Cerebellar cortex (tissue), 1 donor: ENCODE measurements around the gene TLE2.
"Not testable (repeated sequence)": the region's sequence is repeated elsewhere in the genome, so short reads cannot be mapped to it uniquely, and the experiment has no call there.

Source experiments
- DNase-seq: peaks from one replicate; pipeline ENCODE4 v3.0.0-alpha.2; 2015; ENCODE audit warnings: low spot score

Gene TLE2

GRCh38 chr19:2983351-2984214, 45.5 kb downstream of the TLE2 start:
- peak; percentile 41 for DNase-seq

DNA sequence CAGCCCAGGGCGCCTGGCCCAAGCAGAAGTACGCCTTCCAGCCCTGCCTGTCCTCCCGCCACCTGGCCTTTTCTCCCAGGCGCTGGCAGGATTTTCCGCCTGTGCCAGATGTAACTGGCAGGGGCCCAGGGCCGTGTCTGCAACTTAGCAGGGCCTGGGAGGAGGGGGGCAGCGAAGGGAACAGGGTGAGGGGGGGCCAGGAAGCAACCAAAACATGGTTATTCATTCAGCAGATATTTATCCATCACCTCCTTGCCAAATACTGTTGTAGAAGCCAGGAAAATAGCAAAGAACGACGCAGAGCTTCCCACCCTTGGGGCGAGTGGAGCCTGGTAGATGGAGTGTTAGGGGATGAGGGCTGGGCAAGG, 46.1 kb downstream of the TLE2 start:
- DNase-seq: no peak

GRCh38 chr19:2982561-2982960, 46.5 kb downstream of the TLE2 start:
- no peak for DNase-seq

- DNase-seq: no peak
These were observed 47.2 kb downstream of the TLE2 start for GRCh38 chr19:2981898-2982297.

- no peak for DNase-seq
These were observed 50.3 kb downstream of the TLE2 start for GRCh38 chr19:2978772-2979171.

DNA sequence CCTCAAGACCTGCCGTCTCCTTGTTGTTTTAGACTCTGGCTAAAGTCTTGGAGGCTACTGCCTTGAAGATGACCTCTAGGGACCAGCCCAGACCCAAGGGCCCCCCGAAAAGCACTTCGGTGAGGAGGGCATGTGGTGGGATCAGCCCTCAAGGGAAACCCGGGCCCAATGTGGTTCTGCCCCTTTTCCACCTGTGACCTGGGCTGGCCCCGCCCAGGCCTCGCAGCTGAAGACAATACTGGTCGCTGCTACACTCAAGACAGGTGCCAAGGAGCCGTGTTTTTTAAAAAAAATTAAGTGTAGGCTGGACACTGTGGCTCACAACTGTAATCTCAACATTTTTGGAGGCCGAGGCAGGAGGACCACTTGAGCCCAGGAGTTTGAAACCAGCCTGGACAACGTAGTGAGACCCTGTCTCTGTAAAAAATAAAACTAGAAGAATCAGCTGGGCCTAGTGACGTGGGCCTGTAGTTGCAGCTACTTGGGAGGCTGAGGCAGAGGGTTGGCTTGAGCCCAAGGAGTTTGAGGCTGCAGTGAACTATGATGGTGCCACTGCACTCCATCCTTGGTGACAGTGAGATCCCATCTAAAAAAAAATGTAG, 50.8 kb downstream of the TLE2 start:
- DNase-seq: no peak

GRCh38 chr19:2977746-2978138, 51.3 kb downstream of the TLE2 start:
- DNase-seq: no peak

GRCh38 chr19:2977001-2977745, 51.9 kb downstream of the TLE2 start, which contains the start of gene TLE6:
Gene TLE6 (plus strand): TSS chr19:2977564. CDS start chr19:2978234, 670 bp downstream.
- peak; percentile 95 for DNase-seq

DNA sequence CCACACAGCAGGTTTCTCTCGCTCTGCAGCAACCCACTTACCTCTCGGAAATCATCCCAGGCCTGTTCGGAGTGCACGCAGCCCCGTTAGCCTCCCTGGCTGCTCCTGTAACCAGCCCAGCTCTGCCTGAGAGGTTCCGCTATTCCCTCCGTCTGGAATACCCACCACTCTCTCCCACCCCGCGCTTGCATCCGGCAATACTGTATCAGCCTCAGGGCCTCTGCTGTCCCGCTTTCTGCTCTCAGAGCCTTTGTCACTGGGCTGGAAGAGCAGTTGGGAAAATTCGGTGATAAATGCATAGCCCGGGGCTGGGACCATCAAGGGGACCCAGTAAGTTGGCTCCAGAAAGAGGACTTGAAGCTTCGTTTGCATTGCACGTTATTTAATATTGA, 52.5 kb downstream of the TLE2 start:
- peak; percentile 39 for DNase-seq

GRCh38 chr19:2974342-2975041, 54.6 kb downstream of the TLE2 start:
- no peak for DNase-seq

GRCh38 chr19:2973229-2973628, 55.9 kb downstream of the TLE2 start:
- no peak for DNase-seq

DNA sequence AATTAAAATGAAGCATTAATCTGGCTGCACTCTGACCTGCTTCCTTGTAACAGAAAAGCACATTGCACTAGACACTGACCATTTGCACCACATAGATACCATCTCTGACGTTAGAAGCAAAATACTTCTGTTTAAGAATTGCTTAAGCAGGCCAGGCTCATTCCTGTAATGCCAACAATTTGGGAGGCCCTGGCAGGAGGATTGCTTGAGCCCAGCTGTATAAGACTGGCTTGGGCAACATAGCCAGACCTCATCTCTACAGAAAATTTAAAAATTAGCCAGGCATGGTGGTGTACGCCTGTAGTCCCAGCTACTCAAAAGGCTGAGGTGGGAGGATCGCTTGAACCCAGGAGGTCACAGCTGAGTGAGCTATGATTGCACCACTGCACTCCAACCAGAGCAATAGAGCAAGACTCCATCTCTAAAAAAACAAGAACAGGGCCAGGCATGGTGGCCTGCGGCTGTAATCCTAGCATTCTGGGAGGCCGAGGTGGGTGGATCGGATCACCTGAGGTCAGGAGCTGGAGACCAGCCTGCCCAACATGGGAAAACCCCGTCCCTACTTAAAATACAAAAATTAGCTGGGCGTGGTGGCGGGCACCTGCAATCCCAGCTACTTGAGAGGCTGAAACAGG, 58.8 kb downstream of the TLE2 start:
- DNase-seq: no peak

GRCh38 chr19:2969104-2969504, 60.0 kb downstream of the TLE2 start:
- peak; percentile 94 for DNase-seq

GRCh38 chr19:2967972-2968371, 61.1 kb downstream of the TLE2 start:
- no peak for DNase-seq

DNA sequence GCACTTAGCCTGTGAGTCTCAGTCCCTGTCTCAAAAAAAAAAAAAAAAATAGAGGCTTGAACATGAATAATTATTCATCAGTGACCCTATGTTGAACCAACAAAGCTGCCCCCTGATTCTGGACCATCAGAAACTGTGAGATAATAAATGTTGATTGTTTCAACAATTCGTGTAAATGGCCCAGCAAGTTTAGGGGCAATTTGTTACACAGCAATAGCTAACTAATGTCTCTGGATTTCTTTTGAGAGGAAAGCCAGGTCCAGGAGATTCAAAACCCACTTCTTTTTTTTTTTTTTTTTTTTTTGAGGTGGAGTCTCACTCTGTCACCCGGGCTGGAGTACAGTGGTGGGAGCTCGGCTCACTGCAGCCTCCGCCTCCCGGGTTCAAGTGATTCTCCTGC, 64.2 kb downstream of the TLE2 start:
- DNase-seq: no peak

GRCh38 chr19:2963631-2964030, 65.4 kb downstream of the TLE2 start:
- not testable (repeated sequence) for DNase-seq

DNA sequence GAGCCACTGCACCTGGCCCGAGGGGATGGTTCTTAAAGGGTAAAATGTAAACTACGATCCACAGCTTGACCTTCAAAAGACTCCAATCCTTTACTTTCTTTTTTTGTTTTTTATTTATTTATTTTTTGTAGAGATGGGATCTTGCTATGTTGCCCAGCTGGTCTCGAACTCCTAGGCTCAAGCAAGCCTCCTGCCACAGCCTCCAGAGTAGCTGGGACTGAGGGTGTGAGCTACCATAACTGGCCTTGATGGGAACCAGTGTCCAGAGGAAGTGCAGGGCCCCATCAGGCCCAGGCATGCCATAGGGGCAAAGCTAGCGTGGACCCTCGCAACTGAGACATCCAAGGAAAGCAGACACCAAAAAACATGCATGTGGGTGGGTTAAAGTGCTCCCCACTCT, 66.0 kb downstream of the TLE2 start:
- no peak for DNase-seq

DNA sequence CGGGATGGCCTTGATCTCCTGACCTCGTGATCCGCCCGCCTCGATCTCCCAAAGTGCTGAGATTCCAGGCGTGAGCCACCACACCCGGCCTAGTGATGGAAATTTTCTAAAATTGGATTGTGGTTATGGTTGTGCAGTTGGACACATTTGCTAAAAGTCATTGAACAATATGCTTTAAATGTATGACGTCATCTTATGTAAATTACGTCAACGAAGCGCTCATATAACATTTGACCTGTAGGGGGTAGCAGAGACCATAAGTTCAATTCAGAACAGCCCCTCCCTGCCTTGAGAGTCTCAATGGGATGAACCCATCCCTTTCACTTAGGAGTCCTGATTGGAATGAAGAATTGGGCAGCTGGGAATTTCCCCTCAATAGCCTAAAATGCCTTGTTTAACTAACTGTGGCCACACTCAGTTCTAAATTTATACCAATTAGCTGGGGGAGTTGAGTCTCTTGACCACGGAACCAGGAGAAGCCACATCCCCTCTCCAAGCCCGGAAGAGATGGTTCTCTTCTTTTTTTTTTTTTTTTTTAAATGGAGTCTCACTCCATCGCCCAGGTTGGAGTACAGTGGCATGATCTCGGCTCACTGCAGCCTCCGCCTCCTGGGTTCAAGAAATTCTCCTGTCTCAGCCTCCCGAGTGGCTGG, 66.9 kb downstream of the TLE2 start:
- DNase-seq: peak; percentile 89

- no peak for DNase-seq
These were observed 69.0 kb downstream of the TLE2 start for GRCh38 chr19:2960120-2960519.

GRCh38 chr19:2957160-2957559, 71.9 kb downstream of the TLE2 start:
- DNase-seq: no peak

GRCh38 chr19:2952953-2953481, 76.1 kb downstream of the TLE2 start:
- DNase-seq: no peak
